ENCODE data around the gene RPLP1.

DNA sequence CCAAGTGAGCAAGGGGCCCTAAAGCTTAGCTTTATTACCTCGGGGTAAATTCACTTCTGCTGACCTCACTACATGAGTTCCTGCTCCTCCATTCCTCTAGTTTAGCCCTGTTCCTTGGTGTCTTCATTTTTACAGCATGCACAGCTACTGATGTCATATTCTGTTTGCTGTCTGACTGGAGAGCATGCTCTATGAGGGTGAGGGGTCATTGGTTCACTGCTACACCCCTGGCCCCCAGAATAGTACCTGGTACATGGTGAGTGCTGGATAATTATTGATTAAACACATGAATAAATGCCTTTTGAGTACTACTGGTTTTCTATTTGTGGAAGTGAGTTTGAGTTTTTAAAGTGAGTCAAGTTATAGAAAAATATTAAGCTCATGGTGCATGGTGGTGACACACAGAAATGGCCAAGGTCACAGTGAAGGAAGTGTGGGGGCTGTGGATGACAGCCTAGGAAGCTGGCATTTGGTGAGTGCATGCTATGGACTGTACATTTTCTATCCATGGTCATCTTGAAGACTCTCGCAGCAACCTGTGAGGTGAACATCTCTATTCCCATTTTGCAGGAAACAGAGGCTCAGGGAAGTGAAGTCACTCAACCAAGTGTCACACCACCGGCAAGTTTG is 34.0 kb downstream of the RPLP1 start:
- no peak for TF ChIP-seq ZBTB7A (IDR thresholded peaks at IDR 0.05; ENCODE audit: low read depth)
- TF ChIP-seq, protein P1, sequence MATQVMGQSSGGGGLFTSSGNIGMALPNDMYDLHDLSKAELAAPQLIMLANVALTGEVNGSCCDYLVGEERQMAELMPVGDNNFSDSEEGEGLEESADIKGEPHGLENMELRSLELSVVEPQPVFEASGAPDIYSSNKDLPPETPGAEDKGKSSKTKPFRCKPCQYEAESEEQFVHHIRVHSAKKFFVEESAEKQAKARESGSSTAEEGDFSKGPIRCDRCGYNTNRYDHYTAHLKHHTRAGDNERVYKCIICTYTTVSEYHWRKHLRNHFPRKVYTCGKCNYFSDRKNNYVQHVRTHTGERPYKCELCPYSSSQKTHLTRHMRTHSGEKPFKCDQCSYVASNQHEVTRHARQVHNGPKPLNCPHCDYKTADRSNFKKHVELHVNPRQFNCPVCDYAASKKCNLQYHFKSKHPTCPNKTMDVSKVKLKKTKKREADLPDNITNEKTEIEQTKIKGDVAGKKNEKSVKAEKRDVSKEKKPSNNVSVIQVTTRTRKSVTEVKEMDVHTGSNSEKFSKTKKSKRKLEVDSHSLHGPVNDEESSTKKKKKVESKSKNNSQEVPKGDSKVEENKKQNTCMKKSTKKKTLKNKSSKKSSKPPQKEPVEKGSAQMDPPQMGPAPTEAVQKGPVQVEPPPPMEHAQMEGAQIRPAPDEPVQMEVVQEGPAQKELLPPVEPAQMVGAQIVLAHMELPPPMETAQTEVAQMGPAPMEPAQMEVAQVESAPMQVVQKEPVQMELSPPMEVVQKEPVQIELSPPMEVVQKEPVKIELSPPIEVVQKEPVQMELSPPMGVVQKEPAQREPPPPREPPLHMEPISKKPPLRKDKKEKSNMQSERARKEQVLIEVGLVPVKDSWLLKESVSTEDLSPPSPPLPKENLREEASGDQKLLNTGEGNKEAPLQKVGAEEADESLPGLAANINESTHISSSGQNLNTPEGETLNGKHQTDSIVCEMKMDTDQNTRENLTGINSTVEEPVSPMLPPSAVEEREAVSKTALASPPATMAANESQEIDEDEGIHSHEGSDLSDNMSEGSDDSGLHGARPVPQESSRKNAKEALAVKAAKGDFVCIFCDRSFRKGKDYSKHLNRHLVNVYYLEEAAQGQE (IDR thresholded peaks at IDR 0.05; ENCODE audit: low read depth), result no peak
- TF ChIP-seq RAD21 (IDR thresholded peaks at IDR 0.05; ENCODE audit: low read depth), result no peak
- no peak for TF ChIP-seq USF1 (IDR thresholded peaks at IDR 0.05)
- no peak for TF ChIP-seq FOXM1 (IDR thresholded peaks at IDR 0.05; ENCODE audit: borderline replicate concordance, low read depth)
